HG02943 (cell line): ENCODE measurements around the gene G6PD.
"Not testable (repeated sequence)": the region's sequence is repeated elsewhere in the genome, so short reads cannot be mapped to it uniquely, and the experiment has no call there.

Source experiments
- ATAC-seq: cut with Tn5 transposase; IDR thresholded peaks from one replicate; pipeline ENCODE4 v1.9.1; 2021; ENCODE audit warnings: mild to moderate bottlenecking, low read depth, moderate library complexity; ENCODE audit not compliant: unreplicated experiment

G6PD gene

GRCh38 chrX:154515966-154516655, 30.5 kb downstream of the G6PD start, which contains the start of gene FAM3A:
Gene FAM3A, minus strand, starts transcription at chrX:154516232. Its CDS starts 460 bp downstream, at chrX:154515772.
- peak; percentile 82 for ATAC-seq

- no peak for ATAC-seq
These were observed 31.3 kb downstream of the G6PD start for GRCh38 chrX:154515090-154515965.

- no peak for ATAC-seq
These were observed 32.9 kb downstream of the G6PD start for GRCh38 chrX:154513716-154514115.

- ATAC-seq = no peak
These were observed 33.6 kb downstream of the G6PD start for GRCh38 chrX:154512879-154513553.

- ATAC-seq = no peak
These were observed 34.9 kb downstream of the G6PD start for GRCh38 chrX:154511761-154512160.

- ATAC-seq = no peak
These were observed 37.2 kb downstream of the G6PD start for GRCh38 chrX:154509455-154509854.

GRCh38 chrX:154508384-154508745, 38.3 kb downstream of the G6PD start:
- no peak for ATAC-seq

- no peak for ATAC-seq
These were observed 38.8 kb downstream of the G6PD start for GRCh38 chrX:154507673-154508383.

GRCh38 chrX:154506483-154507332, 39.9 kb downstream of the G6PD start:
- no peak for ATAC-seq

- no peak for ATAC-seq
These were observed 40.9 kb downstream of the G6PD start for GRCh38 chrX:154505734-154506133.

GRCh38 chrX:154502989-154503388, 43.7 kb downstream of the G6PD start:
- no peak for ATAC-seq

- no peak for ATAC-seq
These were observed 44.5 kb downstream of the G6PD start for GRCh38 chrX:154502098-154502497.

GRCh38 chrX:154501423-154501822, 45.2 kb downstream of the G6PD start:
- ATAC-seq = not testable (repeated sequence)

- not testable (repeated sequence) for ATAC-seq
These were observed 50.0 kb downstream of the G6PD start for GRCh38 chrX:154496591-154497137.

GRCh38 chrX:154495472-154495922, 51.1 kb downstream of the G6PD start:
- no peak for ATAC-seq

GRCh38 chrX:154494715-154495114, 51.9 kb downstream of the G6PD start:
- ATAC-seq = no peak

GRCh38 chrX:154490414-154491083, 56.1 kb downstream of the G6PD start, which contains the start of gene SLC10A3:
Gene SLC10A3, minus strand, starts transcription at chrX:154490629. Its CDS starts 1,689 bp downstream, at chrX:154488940.
- ATAC-seq = peak; percentile 66

- peak; percentile 32 for ATAC-seq
These were observed 56.6 kb downstream of the G6PD start for GRCh38 chrX:154490021-154490413.

- no peak for ATAC-seq
These were observed 57.5 kb downstream of the G6PD start for GRCh38 chrX:154489182-154489581.
